ENCODE results near the gene PTPRT. TPM values are rescaled to one million over a fixed set of nuclear protein-coding genes. Genes with fewer than 3 reads are reported as not detected.

The PTPRT gene
- total RNA-seq, 2 donors from 2014 or later = 0.20 to 0.52 TPM

- DNase-seq (no peak), ATAC-seq (no peak)
- intact Hi-C loops (cut with DNase I, micrococcal nuclease) = no loop called here
Observed at GRCh38 chr20:43046966-43047365, 142.7 kb downstream of the PTPRT start.

GRCh38 chr20:43043887-43044286 is 145.8 kb downstream of the PTPRT start:
- no peak for DNase-seq
- intact Hi-C loops (cut with DNase I, micrococcal nuclease) = no loop called here
- no peak for ATAC-seq

- DNase-seq (no peak), ATAC-seq (no peak)
- intact Hi-C loops (cut with DNase I, micrococcal nuclease) = no loop called here
Observed at GRCh38 chr20:43040427-43040826, 149.3 kb downstream of the PTPRT start.

- intact Hi-C loops (cut with DNase I, micrococcal nuclease) = no loop called here
- DNase-seq (no peak), ATAC-seq (no peak)
Observed at GRCh38 chr20:43037605-43038309, 151.9 kb downstream of the PTPRT start.

- ATAC-seq = no peak
- no peak for DNase-seq
- intact Hi-C loops (cut with DNase I, micrococcal nuclease) = no loop called here
Observed at GRCh38 chr20:43034981-43035724, 154.6 kb downstream of the PTPRT start.

- intact Hi-C loops (cut with DNase I, micrococcal nuclease) = no loop called here
- DNase-seq (no peak), ATAC-seq (no peak)
Observed at GRCh38 chr20:43032459-43032858, 157.2 kb downstream of the PTPRT start.

- ATAC-seq (no peak), DNase-seq (no peak)
- intact Hi-C loops (cut with DNase I, micrococcal nuclease) = no loop called here
Observed at GRCh38 chr20:43029176-43029575, 160.5 kb downstream of the PTPRT start.

GRCh38 chr20:43028470-43028869 is 161.2 kb downstream of the PTPRT start:
- ATAC-seq (no peak), DNase-seq (no peak)
- intact Hi-C loops (cut with DNase I, micrococcal nuclease) = no loop called here

GRCh38 chr20:43023836-43024235 is 165.9 kb downstream of the PTPRT start:
- ATAC-seq = no peak
- DNase-seq = no peak
- intact Hi-C loops (cut with DNase I, micrococcal nuclease) = no loop called here

- DNase-seq = no peak
- intact Hi-C loops (cut with DNase I, micrococcal nuclease) = no loop called here
- ATAC-seq = no peak
Observed at GRCh38 chr20:43022568-43022967, 167.1 kb downstream of the PTPRT start.

GRCh38 chr20:43022081-43022480 is 167.6 kb downstream of the PTPRT start:
- intact Hi-C loops (cut with DNase I, micrococcal nuclease) = no loop called here
- no peak for DNase-seq
- ATAC-seq = no peak

GRCh38 chr20:43017241-43018030 is 172.3 kb downstream of the PTPRT start:
- intact Hi-C loops (cut with DNase I, micrococcal nuclease) = no loop called here
- ATAC-seq (no peak), DNase-seq (no peak)

GRCh38 chr20:43016257-43016656 is 173.4 kb downstream of the PTPRT start:
- intact Hi-C loops (cut with DNase I, micrococcal nuclease) = no loop called here
- no peak for DNase-seq

GRCh38 chr20:43015566-43015965 is 174.1 kb downstream of the PTPRT start:
- intact Hi-C loops (cut with DNase I, micrococcal nuclease) = no loop called here

More at GRCh38 chr20:43016257-43016656, 173.4 kb downstream of the PTPRT start:
- no peak for ATAC-seq

GRCh38 chr20:43014206-43014605 is 175.5 kb downstream of the PTPRT start:
- DNase-seq = no peak
- ATAC-seq = no peak
- intact Hi-C loops (cut with DNase I, micrococcal nuclease) = no loop called here

More at GRCh38 chr20:43015566-43015965, 174.1 kb downstream of the PTPRT start:
- DNase-seq = no peak
- ATAC-seq = no peak

- intact Hi-C loops (cut with DNase I, micrococcal nuclease) = no loop called here
- no peak for ATAC-seq
- DNase-seq = no peak
Observed at GRCh38 chr20:43011491-43011890, 178.2 kb downstream of the PTPRT start.

GRCh38 chr20:43009532-43009931 is 180.2 kb downstream of the PTPRT start:
- intact Hi-C loops (cut with DNase I, micrococcal nuclease) = no loop called here
- DNase-seq (no peak), ATAC-seq (no peak)

GRCh38 chr20:43007525-43007924 is 182.2 kb downstream of the PTPRT start:
- DNase-seq (no peak), ATAC-seq (no peak)
- intact Hi-C loops (cut with DNase I, micrococcal nuclease) = no loop called here

- DNase-seq = no peak
- intact Hi-C loops (cut with DNase I, micrococcal nuclease) = no loop called here
Observed at GRCh38 chr20:43006651-43007375, 182.9 kb downstream of the PTPRT start.

More at GRCh38 chr20:43006651-43007375, 182.9 kb downstream of the PTPRT start:
- ATAC-seq = no peak
